Measurements from ENCODE around the gene DAPK2.

- TF ChIP-seq CTCF (IDR thresholded peaks at IDR 0.05) (no peak), POLR2A (IDR thresholded peaks at IDR 0.05) (no peak)
Measured at GRCh38 chr15:63902671-63903035, 143.6 kb downstream of the DAPK2 start.
